ENCODE data around the gene PPP1R26.
"Not testable (repeated sequence)": the region's sequence is repeated elsewhere in the genome, so short reads cannot be mapped to it uniquely, and the experiment has no call there.

The PPP1R26 gene

DNA sequence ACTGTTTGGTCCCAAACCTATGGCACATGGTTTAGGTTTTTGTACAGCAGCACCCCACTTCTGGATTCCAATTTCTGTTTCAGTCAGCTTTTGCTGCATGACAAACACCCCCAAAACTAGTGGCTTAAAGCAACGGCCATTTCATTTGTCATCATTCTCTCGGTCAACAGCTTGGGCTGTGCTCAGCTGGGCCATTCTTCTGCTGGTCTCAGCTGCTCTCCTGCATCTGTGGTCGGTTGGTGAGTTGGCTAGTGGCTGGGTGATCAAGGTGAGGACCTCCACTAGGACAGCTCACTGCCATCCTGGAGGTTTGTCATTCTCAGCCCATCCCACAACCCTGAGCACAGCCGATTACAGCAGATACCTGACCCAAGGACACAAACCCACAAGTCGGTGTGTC lies 24.8 kb upstream of the PPP1R26 start:
- TF ChIP-seq, protein P1, sequence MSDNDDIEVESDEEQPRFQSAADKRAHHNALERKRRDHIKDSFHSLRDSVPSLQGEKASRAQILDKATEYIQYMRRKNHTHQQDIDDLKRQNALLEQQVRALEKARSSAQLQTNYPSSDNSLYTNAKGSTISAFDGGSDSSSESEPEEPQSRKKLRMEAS (IDR thresholded peaks at IDR 0.05; ENCODE audit: low read depth, low read length), result no peak
- TF ChIP-seq, protein P2, sequence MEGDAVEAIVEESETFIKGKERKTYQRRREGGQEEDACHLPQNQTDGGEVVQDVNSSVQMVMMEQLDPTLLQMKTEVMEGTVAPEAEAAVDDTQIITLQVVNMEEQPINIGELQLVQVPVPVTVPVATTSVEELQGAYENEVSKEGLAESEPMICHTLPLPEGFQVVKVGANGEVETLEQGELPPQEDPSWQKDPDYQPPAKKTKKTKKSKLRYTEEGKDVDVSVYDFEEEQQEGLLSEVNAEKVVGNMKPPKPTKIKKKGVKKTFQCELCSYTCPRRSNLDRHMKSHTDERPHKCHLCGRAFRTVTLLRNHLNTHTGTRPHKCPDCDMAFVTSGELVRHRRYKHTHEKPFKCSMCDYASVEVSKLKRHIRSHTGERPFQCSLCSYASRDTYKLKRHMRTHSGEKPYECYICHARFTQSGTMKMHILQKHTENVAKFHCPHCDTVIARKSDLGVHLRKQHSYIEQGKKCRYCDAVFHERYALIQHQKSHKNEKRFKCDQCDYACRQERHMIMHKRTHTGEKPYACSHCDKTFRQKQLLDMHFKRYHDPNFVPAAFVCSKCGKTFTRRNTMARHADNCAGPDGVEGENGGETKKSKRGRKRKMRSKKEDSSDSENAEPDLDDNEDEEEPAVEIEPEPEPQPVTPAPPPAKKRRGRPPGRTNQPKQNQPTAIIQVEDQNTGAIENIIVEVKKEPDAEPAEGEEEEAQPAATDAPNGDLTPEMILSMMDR (IDR thresholded peaks at IDR 0.05; ENCODE audit: low read depth, low read length), result no peak
- TF ChIP-seq POLR2A (IDR thresholded peaks at IDR 0.05; ENCODE audit: extremely low read depth, insufficient read length) (no peak), MYC (IDR thresholded peaks at IDR 0.05; ENCODE audit: low read depth, low read length) (no peak)
- no peak overlapping the region for H3K4me3 ChIP-seq (ENCODE audit: low read depth, low read length)
- no peak for DNase-seq (ENCODE audit: low read depth)

DNA sequence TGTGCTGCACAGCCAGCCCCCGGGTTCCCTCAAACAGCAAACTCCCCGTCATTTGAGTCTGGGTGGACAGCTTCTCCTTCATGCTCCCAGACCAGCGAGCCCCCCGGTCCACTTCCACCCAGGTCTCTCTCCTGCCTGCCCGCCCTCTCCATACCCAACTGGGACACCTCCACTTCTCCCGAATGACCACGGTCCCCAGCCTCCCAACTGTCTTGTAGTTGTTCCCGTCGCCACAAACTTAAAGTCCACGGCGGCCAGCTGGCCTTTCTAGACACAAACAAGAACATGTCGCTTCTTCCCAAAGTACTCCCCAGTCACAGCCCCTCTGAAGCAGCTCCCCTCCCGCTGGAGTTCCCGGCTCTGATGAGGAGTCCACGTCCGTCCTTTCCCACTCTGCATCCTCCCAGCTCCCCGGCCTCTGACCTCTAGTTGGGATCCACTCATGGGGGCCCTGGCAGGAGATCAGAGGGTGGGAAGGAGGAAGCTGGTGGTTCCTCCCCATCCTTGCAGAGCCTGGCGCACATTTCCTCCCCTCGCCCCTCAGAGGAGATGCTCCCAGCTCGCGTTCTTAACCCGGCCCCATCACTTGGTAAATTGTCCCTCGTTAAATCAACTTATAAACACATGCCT lies 24.1 kb upstream of the PPP1R26 start:
- no peak overlapping the region for H3K4me3 ChIP-seq (ENCODE audit: low read depth, low read length)
- DNase-seq (ENCODE audit: low read depth), result no peak
- TF ChIP-seq, protein P2 (IDR thresholded peaks at IDR 0.05; ENCODE audit: low read depth, low read length), result no peak
- TF ChIP-seq POLR2A (IDR thresholded peaks at IDR 0.05; ENCODE audit: extremely low read depth, insufficient read length) (no peak), MYC (IDR thresholded peaks at IDR 0.05; ENCODE audit: low read depth, low read length) (no peak)
- TF ChIP-seq, protein P1 (IDR thresholded peaks at IDR 0.05; ENCODE audit: low read depth, low read length), result no peak

DNA sequence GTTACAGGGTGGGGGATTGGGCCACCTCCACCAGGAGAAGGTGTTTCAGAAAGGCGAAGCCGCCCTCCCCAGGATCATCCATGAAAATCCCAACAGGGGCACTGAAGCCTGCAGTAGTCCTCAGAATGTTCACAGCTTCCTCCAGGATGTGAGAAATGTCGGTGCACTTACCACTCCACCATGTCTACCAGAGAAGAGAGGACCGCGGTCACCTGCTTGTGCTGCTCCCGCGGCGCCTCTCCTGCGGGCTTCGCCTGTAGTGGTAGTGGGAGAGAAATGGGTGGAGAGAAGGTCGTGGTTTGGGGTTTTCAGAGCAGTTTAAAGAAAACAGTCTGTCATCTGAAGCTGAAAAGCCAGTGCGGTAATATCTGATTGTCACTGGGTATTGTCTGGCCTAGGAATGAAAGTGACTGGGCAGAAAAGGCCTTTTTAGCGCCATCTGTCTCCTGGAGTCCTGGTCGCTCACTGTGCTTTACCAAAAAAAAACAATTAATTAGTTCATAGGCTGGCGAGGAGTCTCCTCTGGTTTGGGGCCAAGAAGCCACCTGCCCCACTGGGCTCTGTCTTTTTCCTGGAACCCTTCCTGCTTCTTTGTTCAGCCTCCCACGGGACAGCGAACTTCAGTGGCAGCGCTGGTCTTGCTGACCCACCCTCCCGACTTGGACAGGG lies 23.0 kb upstream of the PPP1R26 start:
- DNase-seq (ENCODE audit: low read depth), result no peak
- H3K4me3 ChIP-seq (ENCODE audit: low read depth, low read length), result no peak overlapping the region
- no peak for TF ChIP-seq POLR2A (IDR thresholded peaks at IDR 0.05; ENCODE audit: extremely low read depth, insufficient read length)
- TF ChIP-seq MYC (IDR thresholded peaks at IDR 0.05; ENCODE audit: low read depth, low read length), result no peak
- TF ChIP-seq, protein P2 (IDR thresholded peaks at IDR 0.05; ENCODE audit: low read depth, low read length), result no peak
- TF ChIP-seq, protein P1 (IDR thresholded peaks at IDR 0.05; ENCODE audit: low read depth, low read length), result no peak

DNA sequence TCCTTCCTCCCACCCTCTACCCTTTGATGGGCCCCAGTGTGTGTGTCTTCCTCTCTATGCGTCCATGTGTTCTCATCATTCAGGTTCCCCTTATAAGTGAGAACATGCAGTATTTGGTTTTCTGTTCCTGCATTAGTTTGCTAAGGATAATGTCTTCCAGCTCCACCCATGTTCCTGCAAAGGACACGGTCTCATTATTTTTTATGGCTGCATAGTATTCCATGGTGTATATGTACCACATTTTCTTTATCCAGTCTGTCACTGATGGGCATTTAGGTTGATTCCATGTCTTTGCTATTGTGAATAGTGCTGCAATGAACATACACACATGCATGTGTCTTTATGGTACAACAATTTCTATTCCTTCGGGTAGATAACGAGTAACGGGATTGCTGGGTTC lies 21.1 kb upstream of the PPP1R26 start:
- not testable (repeated sequence) for H3K4me3 ChIP-seq (ENCODE audit: low read depth, low read length); DNase-seq (ENCODE audit: low read depth)

DNA sequence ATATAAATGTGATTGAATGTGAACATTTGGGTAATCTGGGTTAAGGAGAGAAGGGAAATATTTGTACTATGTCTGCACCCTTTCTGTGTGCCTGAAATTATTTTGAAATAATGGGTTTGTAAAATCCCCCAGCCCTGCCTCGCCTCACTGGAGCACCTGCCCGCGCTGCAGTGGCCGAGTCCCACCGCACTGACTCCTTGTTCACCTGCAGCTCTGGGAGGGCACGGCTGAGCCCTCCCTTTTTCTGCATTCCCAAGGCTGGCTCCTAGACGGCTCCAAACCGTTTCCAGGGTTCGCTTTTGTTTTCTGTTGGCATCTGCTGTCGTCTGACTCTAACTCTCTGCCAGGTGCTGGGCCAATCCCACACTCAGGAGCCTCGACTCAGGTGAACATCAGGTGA lies 17.6 kb upstream of the PPP1R26 start:
- DNase-seq (ENCODE audit: low read depth), result no peak
- H3K4me3 ChIP-seq (ENCODE audit: low read depth, low read length), result no peak overlapping the region
- TF ChIP-seq, protein P1 (IDR thresholded peaks at IDR 0.05; ENCODE audit: low read depth, low read length), result no peak
- TF ChIP-seq MYC (IDR thresholded peaks at IDR 0.05; ENCODE audit: low read depth, low read length) (no peak), POLR2A (IDR thresholded peaks at IDR 0.05; ENCODE audit: extremely low read depth, insufficient read length) (no peak)
- TF ChIP-seq, protein P2 (IDR thresholded peaks at IDR 0.05; ENCODE audit: low read depth, low read length), result no peak

DNA sequence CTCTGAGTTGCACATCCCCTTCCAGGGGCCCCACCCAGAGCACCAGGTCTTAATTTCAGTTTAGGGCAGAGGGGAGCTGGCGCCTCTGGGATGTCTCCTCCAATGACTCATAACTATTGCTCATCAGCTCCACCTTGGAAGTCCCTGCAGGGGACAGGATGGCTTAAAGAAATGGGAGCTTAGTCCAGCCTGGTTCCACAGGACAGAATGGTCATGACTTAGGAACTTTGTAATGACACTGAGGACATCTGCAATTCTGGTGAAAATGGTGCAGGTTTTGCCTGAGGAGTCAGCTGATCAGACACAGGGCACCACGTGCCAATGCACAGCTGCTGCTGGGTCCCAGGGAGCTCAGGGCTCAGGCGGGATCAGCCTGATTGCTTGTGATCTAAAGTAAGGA lies 16.4 kb upstream of the PPP1R26 start:
- peak; percentile 31 for DNase-seq (ENCODE audit: low read depth)
- no peak overlapping the region for H3K4me3 ChIP-seq (ENCODE audit: low read depth, low read length)
- TF ChIP-seq POLR2A (IDR thresholded peaks at IDR 0.05; ENCODE audit: extremely low read depth, insufficient read length) (no peak), MYC (IDR thresholded peaks at IDR 0.05; ENCODE audit: low read depth, low read length) (no peak)
- TF ChIP-seq, protein P2 (IDR thresholded peaks at IDR 0.05; ENCODE audit: low read depth, low read length), result no peak
- TF ChIP-seq, protein P1 (IDR thresholded peaks at IDR 0.05; ENCODE audit: low read depth, low read length), result peak; percentile 44; the same call in 1 of the 2 replicates

Data from NB4 (cell line).